A673 (cell line): Measurements from ENCODE around the gene PPP1R1C. TPM values are rescaled to one million over a fixed set of nuclear protein-coding genes. Genes with fewer than 3 reads are reported as not detected.
A peak's percentile ranks its signal among the peaks of the same experiment; 100 is the strongest.

ENCODE experiments used
- BruUV-seq: library from RNA; stranded (reverse); fragments of 400-500 nt; replicated peaks from 2 replicates; lab custom pipeline; 2021; lab: Mats Ljungman, UMichigan
- CTCF ChIA-PET: fragments of 300-600 bp; sonication (Branson Sonifier 250); formaldehyde crosslinking; loops from one replicate; lab custom pipeline; 2022; ENCODE audit warnings: antibody characterized with exemption; lab: Charles Lee
- POLR2A ChIA-PET: fragments of 300-600 bp; sonication (Branson Sonifier 250); formaldehyde crosslinking; loops from one replicate; lab custom pipeline; 2022; ENCODE audit warnings: antibody characterized with exemption; ENCODE audit not compliant: low non-redundant PET; lab: Charles Lee
- DNase-seq: peaks from one replicate; pipeline ENCODE4 v3.0.0-alpha.2; 2015; ENCODE audit warnings: low spot score
- H3K27ac ChIP-seq: fragments of 200-600 bp; sonication (generic); 2 replicates; pipeline ENCODE4 v1.5.1; 2016; ENCODE audit warnings: mixed run types, low read depth, mild to moderate bottlenecking, mixed read lengths, antibody characterized with exemption, low read length; ENCODE audit not compliant: poor library complexity, severe bottlenecking
- H3K27me3 ChIP-seq: fragments of 200-600 bp; sonication (generic); replicated peaks from 2 replicates; pipeline ENCODE4 v1.6.1; 2017; ENCODE audit warnings: mixed run types, low read depth, mild to moderate bottlenecking, mixed read lengths, antibody characterized with exemption, low read length; ENCODE audit not compliant: insufficient read depth, poor library complexity
- H3K36me3 ChIP-seq: fragments of 200-600 bp; sonication (generic); 2 replicates; pipeline ENCODE4 v1.6.1; 2016; ENCODE audit warnings: mixed run types, mild to moderate bottlenecking, mixed read lengths, antibody characterized with exemption, low read length; ENCODE audit not compliant: insufficient read depth, poor library complexity, severe bottlenecking
- H3K4me1 ChIP-seq: fragments of 200-600 bp; sonication (generic); 2 replicates; pipeline ENCODE4 v1.6.1; 2017; ENCODE audit warnings: mixed run types, mild to moderate bottlenecking, mixed read lengths, antibody characterized with exemption, low read length; ENCODE audit not compliant: insufficient read depth, poor library complexity, severe bottlenecking
- H3K4me3 ChIP-seq: fragments of 200-600 bp; sonication (generic); 2 replicates; pipeline ENCODE4 v1.5.1; 2016; ENCODE audit warnings: low read depth, mixed run types, mild to moderate bottlenecking, mixed read lengths, low read length; ENCODE audit not compliant: poor library complexity, severe bottlenecking
- H3K9me3 ChIP-seq: fragments of 200-600 bp; sonication (generic); 2 replicates; pipeline ENCODE4 v1.6.1; 2016; ENCODE audit warnings: mixed run types, low read depth, mild to moderate bottlenecking, mixed read lengths, antibody characterized with exemption, low read length; ENCODE audit not compliant: poor library complexity, severe bottlenecking
- CTCF ChIP-seq: fragments of 300-800, 200-600 bp; sonication (generic); conservative IDR thresholded peaks from 2 replicates; pipeline ENCODE4 v1.5.1; 2017; ENCODE audit warnings: low read depth, mild to moderate bottlenecking, antibody characterized with exemption, low read length, moderate library complexity, mixed read lengths
- EZH2 ChIP-seq: fragments of 200-600 bp; sonication (generic); IDR thresholded peaks from 2 replicates; pipeline ENCODE4 v1.6.1; 2017; ENCODE audit warnings: borderline replicate concordance, low read depth, mild to moderate bottlenecking, mixed read lengths, antibody characterized with exemption, low read length; ENCODE audit not compliant: poor library complexity, severe bottlenecking
- intact Hi-C: fragments of 100-400 bp; cut with micrococcal nuclease; formaldehyde crosslinking; loops from one replicate; pipeline ENCODE4 v1.10.0; 2022; ENCODE audit not compliant: unreplicated experiment
- total RNA-seq: library from RNA; stranded (reverse); gene quantifications from 2 replicates; pipeline ENCODE4 v1.2.3, GENCODE V29; 2021

Gene PPP1R1C
- total RNA-seq, 1 experiment from 2014 or later, result 5.3 TPM

GRCh38 chr2:182064019-182064778, 78.5 kb downstream of the PPP1R1C start:
- intact Hi-C loops, result no loop called here
- peak overlapping the region; percentile 45 for H3K27ac ChIP-seq
- peaks cover 53% of the 10 kb centered on the region for H3K4me1 ChIP-seq
- POLR2A ChIA-PET, result interaction anchor here (0.6 kb wide), 1 partner anchor 212 kb away, joined by 5 read pairs; no protein-coding TSS in a partner anchor
- no peaks in the 10 kb centered on the region for H3K9me3 ChIP-seq
- no peak for TF ChIP-seq CTCF
- TF ChIP-seq EZH2, result no peak
- H3K36me3 ChIP-seq, result no peaks in the 10 kb centered on the region
- no peaks in the 10 kb centered on the region for H3K27me3 ChIP-seq
- BruUV-seq, result no TSS peak
- DNase-seq, result peak; percentile 46
- CTCF ChIA-PET, result no interaction called here
- H3K4me3 ChIP-seq, result no peak overlapping the region

- peak overlapping the region; percentile 21 for H3K27ac ChIP-seq
- no TSS peak for BruUV-seq
- no peaks in the 10 kb centered on the region for H3K27me3 ChIP-seq
- no peaks in the 10 kb centered on the region for H3K36me3 ChIP-seq
- POLR2A ChIA-PET, result no interaction called here
- DNase-seq, result peak; percentile 86
- CTCF ChIA-PET, result no interaction called here
- H3K9me3 ChIP-seq, result no peaks in the 10 kb centered on the region
- peaks cover 62% of the 10 kb centered on the region for H3K4me1 ChIP-seq
- intact Hi-C loops, result no loop called here
- no peak overlapping the region for H3K4me3 ChIP-seq
- no peak for TF ChIP-seq EZH2
- no peak for TF ChIP-seq CTCF
Measured at GRCh38 chr2:182066400-182067087, 80.9 kb downstream of the PPP1R1C start.

- BruUV-seq, result no TSS peak
- CTCF ChIA-PET, result no interaction called here
- H3K27ac ChIP-seq, result peak overlapping the region; percentile 21
Measured at GRCh38 chr2:182067393-182067792, 81.7 kb downstream of the PPP1R1C start.

More at GRCh38 chr2:182067393-182067792, 81.7 kb downstream of the PPP1R1C start:
- POLR2A ChIA-PET, result no interaction called here
- Histone ChIP-seq H3K36me3 (no peaks in the 10 kb centered on the region), H3K4me1 (peaks cover 62% of the 10 kb centered on the region), H3K27me3 (no peaks in the 10 kb centered on the region), H3K9me3 (no peaks in the 10 kb centered on the region), H3K4me3 (no peak overlapping the region)
- DNase-seq, result no peak
- intact Hi-C loops, result no loop called here
- TF ChIP-seq CTCF (no peak), EZH2 (no peak)
